ENCODE results near the gene LIMA1. TPM values are rescaled to one million over a fixed set of nuclear protein-coding genes. Genes with fewer than 3 reads are reported as not detected.

LIMA1 gene
- total and polyA plus RNA-seq, 2 donors (not counting 1 experiment from before 2014, with no cell fraction given), result 1.3 to 2.1 TPM

GRCh38 chr12:50241178-50241577, 42.1 kb downstream of the LIMA1 start:
- CTCF ChIA-PET, result interaction anchor here (0.6 to 1.8 kb wide), 2 partner anchors 8 to 14 kb away, joined by 4 to 7 read pairs; no protein-coding TSS in a partner anchor

GRCh38 chr12:50240792-50241114, 42.6 kb downstream of the LIMA1 start:
- no peaks in the 10 kb centered on the region for H3K4me1 ChIP-seq (ENCODE audit: control insufficient read depth in 2 of 2, insufficient read depth in 2 of 2, low read length in 2 of 2)
- no peaks in the 10 kb centered on the region for H3K79me2 ChIP-seq (ENCODE audit: control insufficient read depth, insufficient read depth, low read length)
- H3K27me3 ChIP-seq (replicated peaks in 1 of 4; ENCODE audit: control extremely low read depth in 1 of 4, control insufficient read depth in 3 of 4, insufficient read depth in 4 of 4, low read length in 3 of 4), result no peaks in the 10 kb centered on the region
- H4K20me1 ChIP-seq (ENCODE audit: control insufficient read depth, insufficient read depth, low read length, poor library complexity, severe bottlenecking), result no peaks in the 10 kb centered on the region
- no peak overlapping the region for H3K27ac ChIP-seq (ENCODE audit: low read length in 2 of 2)
- POLR2A ChIA-PET, result no interaction called here
- no peak overlapping the region for H3K4me3 Mint-ChIP-seq
- CTCF ChIA-PET, result interaction anchor here (0.6 kb wide), 1 partner anchor 13 kb away, joined by 4 read pairs; no protein-coding TSS in a partner anchor
- no peak overlapping the region for H3K9ac ChIP-seq (ENCODE audit: low read length)
- no peak overlapping the region for H2AFZ ChIP-seq (ENCODE audit: insufficient read depth, low read depth, low read length, poor library complexity, severe bottlenecking)
- no peak for ATAC-seq (ENCODE audit: low read depth)
- no peaks in the 10 kb centered on the region for H3K9me3 ChIP-seq (ENCODE audit: control extremely low read depth in 1 of 3, control insufficient read depth in 2 of 3, insufficient read depth in 1 of 3, low read length in 2 of 3)
- 100% methylated on average over 1 of the region's 1 CpG for WGBS (ENCODE audit: insufficient coverage)
- peaks cover 4% of the 10 kb centered on the region for H3K27me3 Mint-ChIP-seq
- no peak overlapping the region for H3K4me3 ChIP-seq (ENCODE audit: control extremely low read depth in 1 of 5, extremely low read depth in 1 of 5, insufficient read depth in 1 of 5, low read depth in 2 of 5, low read length in 4 of 5)
- no peaks in the 10 kb centered on the region for H3K9me3 Mint-ChIP-seq (ENCODE audit: insufficient read depth)
- DNase-seq, result no peak
- H3K4me1 Mint-ChIP-seq, result no peaks in the 10 kb centered on the region
- TF ChIP-seq CTCF (IDR thresholded peaks at IDR 0.05) (no peak), EZH2 (IDR thresholded peaks at IDR 0.05; ENCODE audit: borderline replicate concordance, insufficient read depth, low read depth, low read length, poor library complexity, severe bottlenecking) (no peak)
- H3K27ac Mint-ChIP-seq, result no peak overlapping the region
- intact Hi-C loops (cut with micrococcal nuclease), result no loop called here
- no peak overlapping the region for H3K4me2 ChIP-seq (replicated peaks; ENCODE audit: low read depth, low read length, poor library complexity, severe bottlenecking)
- H3K36me3 ChIP-seq (replicated peaks in 1 of 2; ENCODE audit: control extremely low read depth in 1 of 2, control insufficient read depth in 1 of 2, extremely low read depth in 1 of 2, insufficient read depth in 2 of 2, low read length in 1 of 2), result no peaks in the 10 kb centered on the region

More at GRCh38 chr12:50241178-50241577, 42.1 kb downstream of the LIMA1 start:
- H4K20me1 ChIP-seq (ENCODE audit: control insufficient read depth, insufficient read depth, low read length, poor library complexity, severe bottlenecking), result no peaks in the 10 kb centered on the region
- H3K79me2 ChIP-seq (ENCODE audit: control insufficient read depth, insufficient read depth, low read length), result no peaks in the 10 kb centered on the region
- Mint-ChIP-seq H3K27ac (no peak overlapping the region), H3K4me3 (no peak overlapping the region), H3K4me1 (no peaks in the 10 kb centered on the region), H3K9me3 (ENCODE audit: insufficient read depth) (no peaks in the 10 kb centered on the region), H3K27me3 (peaks cover 4% of the 10 kb centered on the region)
- intact Hi-C loops (cut with micrococcal nuclease), result no loop called here
- H3K4me2 ChIP-seq (replicated peaks; ENCODE audit: low read depth, low read length, poor library complexity, severe bottlenecking), result no peak overlapping the region
- no peak overlapping the region for H3K4me3 ChIP-seq (ENCODE audit: control extremely low read depth in 1 of 5, extremely low read depth in 1 of 5, insufficient read depth in 1 of 5, low read depth in 2 of 5, low read length in 4 of 5)
- no peak for DNase-seq
- TF ChIP-seq EZH2 (IDR thresholded peaks at IDR 0.05; ENCODE audit: borderline replicate concordance, insufficient read depth, low read depth, low read length, poor library complexity, severe bottlenecking), result no peak
- no peak for TF ChIP-seq CTCF (IDR thresholded peaks at IDR 0.05)
- no peaks in the 10 kb centered on the region for H3K27me3 ChIP-seq (replicated peaks in 1 of 4; ENCODE audit: control extremely low read depth in 1 of 4, control insufficient read depth in 3 of 4, insufficient read depth in 4 of 4, low read length in 3 of 4)
- no peak overlapping the region for H2AFZ ChIP-seq (ENCODE audit: insufficient read depth, low read depth, low read length, poor library complexity, severe bottlenecking)
- H3K9me3 ChIP-seq (ENCODE audit: control extremely low read depth in 1 of 3, control insufficient read depth in 2 of 3, insufficient read depth in 1 of 3, low read length in 2 of 3), result no peaks in the 10 kb centered on the region
- no peak overlapping the region for H3K9ac ChIP-seq (ENCODE audit: low read length)
- H3K36me3 ChIP-seq (replicated peaks in 1 of 2; ENCODE audit: control extremely low read depth in 1 of 2, control insufficient read depth in 1 of 2, extremely low read depth in 1 of 2, insufficient read depth in 2 of 2, low read length in 1 of 2), result no peaks in the 10 kb centered on the region
- no peak for ATAC-seq (ENCODE audit: low read depth)
- no peak overlapping the region for H3K27ac ChIP-seq (ENCODE audit: low read length in 2 of 2)
- POLR2A ChIA-PET, result no interaction called here
- no CpG with 5 or more reads among the region's 1 CpG for WGBS (ENCODE audit: insufficient coverage)
- H3K4me1 ChIP-seq (ENCODE audit: control insufficient read depth in 2 of 2, insufficient read depth in 2 of 2, low read length in 2 of 2), result no peaks in the 10 kb centered on the region
